KMS-11 (cell line): ENCODE results near the gene ZNF592.
A peak's percentile ranks its signal among the peaks of the same experiment; 100 is the strongest.
"Not testable (repeated sequence)": the region's sequence is repeated elsewhere in the genome, so short reads cannot be mapped to it uniquely, and the experiment has no call there.

Experiments
- H2AFZ ChIP-seq: fragments of 200-600 bp; sonication (generic); 2 replicates; pipeline ENCODE4 v1.6.1; 2016; ENCODE audit warnings: antibody characterized with exemption, mixed run types, low read depth
- H3K27ac ChIP-seq: fragments of 200-600 bp; sonication (generic); 2 replicates; pipeline ENCODE4 v1.6.1; 2016; ENCODE audit warnings: mild to moderate bottlenecking, mixed run types
- H3K27me3 ChIP-seq: fragments of 200-600 bp; sonication (generic); 2 replicates; pipeline ENCODE4 v1.6.1; 2017; ENCODE audit warnings: mild to moderate bottlenecking, low read depth, mixed run types, moderate library complexity; ENCODE audit not compliant: insufficient read depth
- H3K36me3 ChIP-seq: fragments of 200-600 bp; sonication (generic); 2 replicates; pipeline ENCODE4 v1.6.1; 2017; ENCODE audit warnings: mild to moderate bottlenecking, mixed run types; ENCODE audit not compliant: insufficient read depth
- H3K4me1 ChIP-seq: fragments of 200-600 bp; sonication (generic); 2 replicates; pipeline ENCODE4 v1.6.1; 2016; ENCODE audit warnings: mild to moderate bottlenecking, low read depth, mixed run types; ENCODE audit not compliant: poor library complexity, severe bottlenecking
- H3K4me2 ChIP-seq: fragments of 200-600 bp; sonication (generic); 2 replicates; pipeline ENCODE4 v1.7.0; 2016; ENCODE audit warnings: mild to moderate bottlenecking, mixed run types
- H3K4me3 ChIP-seq: fragments of 200-600 bp; sonication (generic); IDR thresholded peaks from 2 replicates; pipeline ENCODE4 v1.6.1; 2017; ENCODE audit warnings: low read depth, low read length, mixed read lengths; ENCODE audit not compliant: insufficient read depth
- H3K79me2 ChIP-seq: fragments of 200-600 bp; sonication (generic); 2 replicates; pipeline ENCODE4 v1.6.1; 2016; ENCODE audit warnings: low read depth, mixed run types; ENCODE audit not compliant: insufficient read depth
- H3K9ac ChIP-seq: fragments of 200-600 bp; sonication (generic); 2 replicates; pipeline ENCODE4 v1.6.1; 2016; ENCODE audit warnings: mild to moderate bottlenecking, mixed run types
- H4K20me1 ChIP-seq: fragments of 200-600 bp; sonication (generic); 2 replicates; pipeline ENCODE4 v1.6.1; 2016; ENCODE audit warnings: mild to moderate bottlenecking, mixed run types; ENCODE audit not compliant: insufficient read depth
- CTCF ChIP-seq: fragments of 200-600 bp; sonication (generic); conservative IDR thresholded peaks from 2 replicates; pipeline ENCODE4 v1.6.1; 2017; ENCODE audit warnings: low read depth, mild to moderate bottlenecking, antibody characterized with exemption, low read length, moderate library complexity, mixed read lengths

Gene ZNF592

GRCh38 chr15:84842781-84843180, 94.4 kb downstream of the ZNF592 start:
- Histone ChIP-seq H2AFZ (no peak overlapping the region), H4K20me1 (no peaks in the 10 kb centered on the region), H3K4me1 (peaks cover 14% of the 10 kb centered on the region), H3K9ac (no peak overlapping the region), H3K79me2 (no peaks in the 10 kb centered on the region), H3K4me2 (no peak overlapping the region), H3K27ac (no peak overlapping the region), H3K27me3 (no peaks in the 10 kb centered on the region), H3K4me3 (no peak overlapping the region), H3K36me3 (no peaks in the 10 kb centered on the region)
- TF ChIP-seq CTCF, result no peak

- Histone ChIP-seq H2AFZ (no peak overlapping the region), H4K20me1 (no peaks in the 10 kb centered on the region)
- TF ChIP-seq CTCF, result no peak
These were observed 96.6 kb downstream of the ZNF592 start for GRCh38 chr15:84844964-84845363.

GRCh38 chr15:84845631-84846030, 97.2 kb downstream of the ZNF592 start:
- not testable (repeated sequence) for H3K27ac ChIP-seq, H3K9ac ChIP-seq, H2AFZ ChIP-seq, H3K36me3 ChIP-seq, H3K4me3 ChIP-seq, H3K4me2 ChIP-seq, H3K79me2 ChIP-seq, H3K4me1 ChIP-seq, H4K20me1 ChIP-seq, H3K27me3 ChIP-seq
- TF ChIP-seq CTCF, result peak; percentile 52

More at GRCh38 chr15:84844964-84845363, 96.6 kb downstream of the ZNF592 start:
- no peak overlapping the region for H3K4me3 ChIP-seq
- H3K4me1 ChIP-seq, result peaks cover 14% of the 10 kb centered on the region
- H3K27ac ChIP-seq, result no peak overlapping the region
- no peaks in the 10 kb centered on the region for H3K27me3 ChIP-seq
- H3K36me3 ChIP-seq, result no peaks in the 10 kb centered on the region
- no peaks in the 10 kb centered on the region for H3K79me2 ChIP-seq
- no peak overlapping the region for H3K9ac ChIP-seq
- H3K4me2 ChIP-seq, result no peak overlapping the region

GRCh38 chr15:84846269-84846668, 97.9 kb downstream of the ZNF592 start:
- H3K27me3 ChIP-seq, result no peaks in the 10 kb centered on the region
- H3K79me2 ChIP-seq, result no peaks in the 10 kb centered on the region
- H3K36me3 ChIP-seq, result no peaks in the 10 kb centered on the region
- peaks cover 3% of the 10 kb centered on the region for H3K4me1 ChIP-seq
- H3K4me2 ChIP-seq, result no peak overlapping the region
- H3K4me3 ChIP-seq, result no peak overlapping the region
- H3K9ac ChIP-seq, result no peak overlapping the region
- H4K20me1 ChIP-seq, result no peaks in the 10 kb centered on the region
- H2AFZ ChIP-seq, result no peak overlapping the region
- TF ChIP-seq CTCF, result no peak
- H3K27ac ChIP-seq, result no peak overlapping the region
